HG02610 (cell line): ENCODE measurements around the gene NUDT2.
"Not testable (repeated sequence)": the region's sequence is repeated elsewhere in the genome, so short reads cannot be mapped to it uniquely, and the experiment has no call there.

ENCODE experiments used
- ATAC-seq: cut with Tn5 transposase; IDR thresholded peaks from one replicate; pipeline ENCODE4 v1.9.1; 2021; ENCODE audit warnings: mild to moderate bottlenecking, moderate library complexity; ENCODE audit not compliant: unreplicated experiment

Gene NUDT2

DNA sequence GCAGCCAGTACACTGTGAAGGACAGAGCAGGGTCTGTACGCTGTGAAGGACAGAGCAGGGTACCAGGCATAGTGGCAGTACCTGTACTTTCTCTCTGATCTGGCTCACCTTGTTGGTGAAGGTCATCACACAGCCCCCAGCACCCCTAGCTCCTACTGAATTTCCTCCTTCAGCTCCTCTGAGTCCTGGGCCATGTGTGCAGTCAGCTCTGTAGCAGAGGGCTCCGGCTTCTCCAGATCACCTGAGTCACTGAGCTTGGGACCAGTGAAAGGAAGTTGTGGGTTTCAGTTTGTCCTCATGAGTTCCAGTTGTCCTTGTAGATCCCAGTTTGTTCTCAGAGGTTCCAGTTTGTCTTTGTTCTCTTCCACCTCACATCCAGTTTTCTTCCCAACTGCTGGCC lies 5.5 kb downstream of the NUDT2 start:
- ATAC-seq, result no peak

DNA sequence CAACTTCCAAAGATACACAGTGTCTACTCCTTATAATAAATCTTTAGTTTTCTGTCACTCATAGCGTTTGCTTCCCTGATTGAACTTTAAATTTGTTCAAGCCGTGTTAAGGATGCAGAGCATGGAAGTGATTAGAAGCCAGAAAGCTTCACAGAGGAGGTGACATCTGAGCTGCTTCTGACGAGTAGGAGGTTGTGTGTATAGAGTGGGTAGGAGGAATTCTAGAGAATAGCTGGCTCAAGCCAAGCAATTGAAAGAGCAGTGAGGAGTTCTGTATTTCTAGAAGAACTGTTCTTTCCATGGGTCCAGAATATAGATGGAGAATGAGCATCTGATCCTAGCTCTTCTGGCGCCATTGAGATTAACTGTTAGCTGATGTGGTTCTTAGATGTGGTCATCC lies 6.0 kb downstream of the NUDT2 start:
- ATAC-seq, result no peak

DNA sequence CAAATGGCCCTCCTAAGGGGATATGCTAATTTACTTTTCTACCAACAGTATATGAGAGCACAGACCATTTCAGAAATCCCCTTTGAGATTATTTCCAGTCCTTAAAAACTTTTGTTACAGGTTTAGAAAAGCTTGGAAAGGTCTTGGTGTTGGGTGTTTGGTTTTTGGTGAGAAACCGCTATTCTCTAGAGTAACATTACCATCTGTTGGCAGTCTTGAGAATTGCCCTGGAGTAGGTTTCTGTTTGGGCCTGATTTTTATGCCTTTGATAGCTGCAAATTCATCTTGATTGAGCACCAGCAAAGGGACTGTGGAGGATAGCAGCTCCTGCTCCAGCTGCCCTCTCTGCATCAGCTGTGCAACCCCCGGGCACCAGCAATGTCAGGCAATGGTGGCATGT lies 8.0 kb downstream of the NUDT2 start:
- ATAC-seq, result no peak

DNA sequence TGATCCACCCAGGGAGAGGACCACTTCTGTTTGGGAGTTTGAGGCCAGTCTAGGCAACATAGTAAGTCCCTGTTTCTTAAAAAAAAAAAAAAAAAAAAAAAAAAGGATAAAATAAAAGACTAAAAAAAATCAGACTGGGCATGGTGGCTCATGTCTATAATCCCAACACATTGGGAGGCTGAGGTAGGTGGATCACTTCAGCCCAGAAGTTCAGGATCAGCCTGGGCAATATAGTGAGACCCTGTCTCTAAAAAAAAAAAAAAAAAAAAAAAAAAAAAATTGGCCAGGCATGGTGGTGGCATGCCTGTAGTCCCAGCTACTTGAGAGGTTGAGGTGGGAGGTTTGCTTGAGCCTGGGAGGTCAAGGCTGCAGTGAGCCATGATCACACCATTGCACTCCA lies 8.7 kb downstream of the NUDT2 start:
- not testable (repeated sequence) for ATAC-seq

DNA sequence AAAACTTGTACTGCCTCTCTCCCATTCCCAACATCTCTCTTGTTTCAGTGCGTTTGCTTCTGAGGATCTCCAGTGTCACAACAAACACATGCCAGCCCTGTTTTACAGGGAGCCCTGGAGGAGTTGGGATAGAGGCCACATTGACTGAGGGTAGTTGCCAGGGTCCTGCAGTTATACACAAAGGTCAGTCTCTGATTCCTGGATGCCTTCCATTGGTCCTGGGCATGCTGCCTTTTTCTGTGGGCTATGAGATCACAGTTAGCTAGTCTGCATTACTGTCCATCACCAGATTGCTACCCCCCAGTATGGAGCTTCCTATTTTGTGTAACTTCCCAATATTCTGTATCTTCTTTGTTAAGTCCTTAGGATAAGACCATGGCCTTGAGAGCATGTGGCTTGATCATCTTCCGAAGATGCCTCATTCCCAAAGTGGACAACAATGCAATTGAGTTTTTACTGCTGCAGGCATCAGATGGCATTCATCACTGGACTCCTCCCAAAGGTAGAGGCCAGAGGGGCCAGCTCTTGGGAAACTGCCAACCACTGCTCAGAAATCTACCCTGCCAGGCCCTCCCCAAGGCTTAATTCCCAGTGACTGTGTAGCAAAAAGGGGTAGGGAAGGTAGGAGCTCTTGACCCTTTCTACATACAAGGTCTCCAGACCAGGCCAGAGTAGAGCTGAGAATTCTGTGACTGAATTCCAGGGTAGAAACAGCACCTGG lies 9.5 kb downstream of the NUDT2 start:
- ATAC-seq, result no peak

DNA sequence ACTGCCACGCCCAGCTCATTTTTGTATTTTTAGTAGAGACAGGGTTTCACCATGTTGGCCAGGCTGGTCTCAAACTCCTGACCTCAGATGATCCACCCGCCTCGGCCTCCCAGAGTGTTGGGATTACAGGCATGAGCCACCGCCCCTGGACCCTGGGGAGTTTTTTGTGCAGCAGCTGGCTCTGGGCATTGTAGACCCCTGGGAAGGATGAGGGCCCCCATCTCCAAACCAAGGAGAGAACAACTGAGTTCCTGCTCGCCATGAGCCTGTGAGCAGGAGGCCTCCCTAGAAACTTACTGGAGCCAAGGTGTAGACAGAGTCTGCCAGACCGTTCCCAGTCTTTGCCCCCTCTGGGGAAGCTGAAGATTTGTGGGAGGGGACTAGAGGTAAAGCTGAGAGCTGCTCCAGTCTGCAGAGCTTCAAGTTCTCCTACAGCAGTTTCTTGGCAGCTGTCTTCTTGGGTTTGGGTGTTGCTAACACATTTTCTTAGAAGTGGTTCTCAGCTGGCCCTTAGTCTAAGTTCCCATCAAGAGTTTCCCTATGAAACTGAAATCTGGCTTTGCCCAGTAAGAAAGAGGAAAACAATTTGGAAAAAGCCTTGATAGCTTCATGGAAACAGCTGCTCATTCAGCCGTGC lies 12.4 kb downstream of the NUDT2 start:
- ATAC-seq, result no peak

DNA sequence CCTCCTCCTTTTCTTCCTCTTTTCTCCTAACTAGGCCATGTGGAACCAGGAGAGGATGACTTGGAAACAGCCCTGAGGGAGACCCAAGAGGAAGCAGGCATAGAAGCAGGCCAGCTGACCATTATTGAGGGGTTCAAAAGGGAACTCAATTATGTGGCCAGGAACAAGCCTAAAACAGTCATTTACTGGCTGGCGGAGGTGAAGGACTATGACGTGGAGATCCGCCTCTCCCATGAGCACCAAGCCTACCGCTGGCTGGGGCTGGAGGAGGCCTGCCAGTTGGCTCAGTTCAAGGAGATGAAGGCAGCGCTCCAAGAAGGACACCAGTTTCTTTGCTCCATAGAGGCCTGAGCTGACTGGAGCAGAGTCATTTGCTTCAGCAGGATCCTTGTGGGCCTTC lies 13.7 kb downstream of the NUDT2 start:
- no peak for ATAC-seq

DNA sequence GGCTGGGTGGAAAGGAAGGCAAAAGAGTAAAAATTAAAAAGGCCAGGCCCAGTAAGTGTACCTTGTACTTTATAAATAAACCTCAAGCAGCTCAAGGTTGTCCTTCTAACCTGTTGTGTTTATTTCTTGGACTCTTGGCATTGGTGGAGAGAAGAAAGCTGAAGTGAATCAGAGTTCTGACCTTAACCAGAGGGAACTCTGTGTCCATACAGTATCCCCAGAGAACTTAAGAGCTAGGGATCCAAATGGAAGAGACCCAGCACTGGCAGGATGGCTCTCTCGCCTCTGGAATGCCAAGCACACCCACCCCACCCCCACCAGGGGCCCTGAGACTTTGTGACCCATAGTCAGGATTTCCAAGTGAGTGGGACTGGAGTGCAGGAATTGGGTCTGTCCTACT lies 14.2 kb downstream of the NUDT2 start:
- no peak for ATAC-seq

DNA sequence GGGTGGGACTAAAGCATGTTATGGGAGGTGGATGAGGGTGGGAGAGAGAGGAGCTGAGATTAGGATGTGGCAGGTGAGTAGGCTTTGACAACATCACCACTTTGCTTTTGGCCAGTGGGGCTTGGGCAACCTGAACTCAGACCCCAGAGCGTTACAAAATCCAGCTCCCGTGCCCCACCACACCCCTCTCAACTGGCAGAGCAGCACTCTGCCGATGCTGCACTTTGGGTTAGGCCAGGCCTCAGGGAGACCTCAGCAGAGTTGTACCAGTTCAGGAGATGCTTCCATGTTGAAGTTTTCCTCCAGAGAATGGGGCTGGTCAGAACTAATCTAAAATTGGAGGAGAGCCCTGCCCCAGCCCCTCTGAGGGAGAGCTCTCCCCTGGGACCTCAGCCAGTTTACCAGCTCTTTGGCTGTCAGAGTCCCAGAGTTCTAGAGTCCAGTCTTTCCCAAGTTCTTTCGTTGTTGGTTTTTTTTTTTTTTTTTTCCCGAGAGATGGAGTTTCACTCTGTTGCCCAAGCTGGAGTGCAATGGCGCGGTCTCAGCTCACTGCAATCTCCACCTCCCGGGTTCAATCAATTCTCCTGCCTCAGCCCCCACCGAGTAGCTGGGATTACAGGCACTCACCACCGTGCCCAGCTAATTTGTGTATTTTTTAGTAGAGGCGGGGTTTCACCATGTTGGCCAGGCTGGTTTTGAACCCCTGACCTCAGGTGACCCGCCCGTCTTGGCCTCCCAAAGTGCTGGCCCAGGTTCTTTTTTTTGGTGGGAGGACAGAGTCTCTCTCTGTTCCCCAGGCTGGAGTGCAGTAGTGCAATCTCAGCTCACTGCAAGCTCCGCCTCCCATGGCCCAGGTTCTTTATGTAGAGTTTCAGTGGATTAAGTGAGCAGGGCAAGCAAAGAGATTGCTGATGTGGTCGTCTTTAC lies 17.8 kb downstream of the NUDT2 start:
- ATAC-seq, result no peak

DNA sequence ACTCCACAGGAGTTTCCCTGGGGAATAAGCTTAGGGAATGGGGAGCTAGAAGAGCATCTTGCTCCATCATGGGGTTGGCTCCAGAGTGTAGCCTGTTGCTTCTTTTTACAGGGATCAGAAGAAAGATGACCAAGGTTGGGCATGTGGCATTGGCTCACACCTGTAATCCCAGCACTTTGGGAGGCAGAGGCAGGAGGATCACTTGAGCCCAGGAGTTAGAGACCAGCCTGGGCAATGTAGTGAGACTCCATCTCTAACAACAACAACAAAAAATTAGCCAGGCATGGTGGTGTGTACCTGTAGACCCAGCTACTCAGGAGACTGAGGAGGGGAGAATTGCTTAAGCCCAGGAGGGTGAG lies 18.4 kb downstream of the NUDT2 start:
- ATAC-seq, result no peak

DNA sequence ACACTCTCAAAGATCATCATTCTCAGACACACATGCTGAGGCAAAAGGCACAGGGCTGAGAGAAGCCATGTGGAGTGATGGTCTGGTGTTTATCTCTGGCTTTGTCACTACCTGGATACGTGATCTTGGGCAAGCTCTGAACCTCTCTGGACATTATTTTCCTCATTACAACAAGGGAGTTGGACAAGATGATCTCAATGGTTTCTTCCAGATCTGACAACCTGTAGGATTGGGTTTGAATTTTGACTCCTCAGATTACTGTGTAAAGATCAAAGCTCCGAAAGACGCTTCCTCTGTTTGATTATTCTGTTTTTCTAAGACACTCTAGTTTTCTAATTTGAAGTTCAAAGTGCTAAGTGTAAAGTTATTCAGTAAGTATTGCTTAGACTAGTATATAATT lies 20.0 kb downstream of the NUDT2 start:
- no peak for ATAC-seq

DNA sequence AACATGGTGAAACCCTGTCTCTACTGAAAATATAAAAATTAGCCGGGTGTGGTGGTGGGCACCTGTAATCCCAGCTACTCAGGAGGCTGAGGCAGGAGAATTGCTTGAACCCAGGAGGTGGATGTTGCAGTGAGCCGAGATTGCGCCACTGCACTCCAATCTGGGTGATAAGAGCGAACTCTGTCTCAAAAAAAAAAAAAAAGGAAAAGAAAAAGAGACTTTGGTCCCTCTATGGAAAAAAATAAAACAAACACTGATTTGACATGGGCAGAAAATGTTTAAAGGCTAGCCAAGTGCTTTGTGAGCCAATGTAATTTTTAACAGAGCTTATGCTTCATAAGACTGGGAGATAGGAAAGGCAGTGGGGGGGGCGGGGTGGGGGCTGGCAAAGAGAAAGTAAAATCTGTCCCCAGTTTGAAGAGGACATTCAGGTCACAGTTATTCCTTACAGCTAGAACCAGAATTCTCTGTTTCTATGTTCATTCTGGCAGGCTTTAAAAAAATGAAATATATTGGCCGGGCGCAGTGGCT lies 22.8 kb downstream of the NUDT2 start:
- ATAC-seq, result not testable (repeated sequence)

DNA sequence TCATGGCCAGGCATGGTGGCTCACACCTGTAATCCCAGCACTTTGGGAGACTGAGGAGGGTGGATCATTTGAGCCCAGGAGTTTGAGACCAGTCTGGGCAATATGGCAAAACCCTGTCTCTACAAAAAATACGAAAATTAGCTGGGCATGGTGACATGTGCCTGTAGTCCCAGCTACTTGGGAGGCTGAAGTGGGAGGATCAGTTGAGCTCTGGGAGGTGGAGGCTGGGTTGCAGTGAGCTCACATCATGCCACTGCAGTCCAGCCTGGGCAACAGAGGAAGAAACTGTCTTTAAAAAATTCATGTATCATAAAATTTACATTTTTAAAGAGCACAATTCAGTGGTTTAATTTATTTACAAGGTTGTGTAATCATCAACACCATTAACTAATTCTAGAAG lies 23.6 kb downstream of the NUDT2 start:
- not testable (repeated sequence) for ATAC-seq

DNA sequence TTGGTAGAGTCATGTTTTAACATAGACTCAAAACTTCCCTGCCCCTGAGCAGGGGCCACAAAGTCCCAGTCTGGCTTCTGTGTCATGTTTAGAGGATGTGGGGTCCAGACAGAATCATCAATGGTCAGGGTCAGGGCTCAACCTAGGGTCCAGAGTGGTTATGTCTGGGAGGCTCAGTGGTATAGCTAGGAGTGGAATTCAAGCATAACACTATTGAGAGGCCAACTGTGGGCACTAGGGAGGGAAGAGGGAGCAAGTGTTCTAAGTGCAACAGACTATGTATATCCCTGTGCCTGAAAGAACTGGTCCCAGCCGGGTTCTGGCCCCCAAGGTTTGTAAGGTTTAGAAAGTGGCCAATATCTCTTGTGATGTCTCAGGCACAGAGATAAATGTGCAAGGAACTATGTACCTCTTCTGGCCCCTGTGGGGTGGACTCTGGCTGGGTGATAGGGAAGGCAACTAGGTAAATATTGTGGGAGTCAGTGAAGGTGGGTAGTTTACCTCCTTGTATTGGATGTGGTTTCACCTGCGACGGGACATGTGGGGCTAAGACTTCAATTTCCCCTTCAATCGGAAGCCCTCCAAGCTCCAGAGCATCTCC lies 33.3 kb downstream of the NUDT2 start:
- no peak for ATAC-seq

DNA sequence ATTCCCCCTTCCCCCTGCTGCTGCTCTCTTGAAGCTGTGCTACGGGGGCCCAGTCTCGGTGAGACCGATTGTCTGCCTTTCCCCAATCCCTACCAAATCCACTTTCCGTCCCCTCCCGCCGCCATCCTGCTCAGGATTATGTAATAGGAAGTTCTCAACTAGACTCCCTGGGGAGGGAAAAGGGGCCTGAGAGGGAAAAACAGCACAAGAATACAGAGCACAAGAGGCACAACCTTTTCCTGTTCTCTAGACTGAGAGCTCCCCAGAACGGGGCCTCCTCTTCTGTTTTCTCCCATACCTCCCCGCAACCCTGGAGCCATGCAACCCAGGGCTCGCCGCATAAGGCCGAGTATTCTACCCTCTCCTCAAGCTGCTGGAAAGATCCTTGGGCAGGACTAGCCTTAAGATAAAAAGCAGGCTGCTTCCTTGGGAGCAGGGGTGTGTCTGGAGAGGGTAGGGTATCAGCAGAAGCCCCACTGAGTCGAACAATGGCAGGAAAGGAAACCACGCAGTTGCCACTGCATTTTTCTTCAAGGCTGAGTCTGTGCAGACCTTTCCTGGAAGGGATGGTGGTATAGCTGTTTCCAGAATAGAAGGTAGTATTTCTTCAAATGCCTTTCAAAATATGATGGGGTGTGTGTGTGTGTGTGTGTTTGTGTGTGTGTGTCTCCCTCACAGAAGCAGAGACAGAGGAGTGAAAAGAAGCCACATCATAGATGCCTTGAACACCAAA lies 34.4 kb downstream of the NUDT2 start:
- no peak for ATAC-seq

DNA sequence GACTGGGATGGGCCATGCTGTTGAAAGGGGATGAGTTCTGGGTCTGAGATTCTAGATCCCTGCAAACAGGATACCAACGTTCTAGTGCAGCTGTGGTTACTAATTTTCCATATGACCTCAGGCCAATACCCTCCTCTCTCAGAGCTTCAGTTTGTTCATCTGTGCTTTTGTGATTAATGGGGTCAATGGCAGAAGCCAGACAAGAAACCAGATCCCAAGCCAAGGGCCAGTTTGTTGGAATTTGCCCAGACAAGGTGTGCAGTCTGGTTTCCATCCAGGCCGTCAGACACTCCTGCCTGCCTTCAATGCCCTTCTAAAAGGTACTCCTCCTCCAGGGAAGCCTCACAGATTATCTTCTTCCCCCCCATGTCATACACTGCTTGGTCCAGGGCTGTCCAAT lies 35.9 kb downstream of the NUDT2 start:
- ATAC-seq, result no peak

DNA sequence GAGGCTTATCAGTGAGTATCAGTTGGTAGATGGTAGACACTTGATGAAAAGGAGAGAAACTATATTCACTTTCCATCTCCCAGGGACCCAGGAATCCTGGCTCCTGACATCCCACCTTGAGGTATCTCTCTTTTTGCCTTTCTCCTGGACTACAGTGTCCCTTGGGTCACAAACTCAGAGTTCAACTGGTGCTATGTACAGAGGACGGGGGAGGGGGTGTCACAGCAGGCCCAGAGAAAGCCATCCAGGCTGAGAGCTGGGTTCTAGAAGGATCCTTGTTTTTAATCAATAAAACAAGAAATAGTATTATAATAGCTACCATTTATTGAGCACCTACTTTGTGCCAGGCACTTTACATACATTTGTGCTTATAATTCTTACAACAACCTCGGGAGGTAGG lies 37.0 kb downstream of the NUDT2 start:
- ATAC-seq, result no peak

DNA sequence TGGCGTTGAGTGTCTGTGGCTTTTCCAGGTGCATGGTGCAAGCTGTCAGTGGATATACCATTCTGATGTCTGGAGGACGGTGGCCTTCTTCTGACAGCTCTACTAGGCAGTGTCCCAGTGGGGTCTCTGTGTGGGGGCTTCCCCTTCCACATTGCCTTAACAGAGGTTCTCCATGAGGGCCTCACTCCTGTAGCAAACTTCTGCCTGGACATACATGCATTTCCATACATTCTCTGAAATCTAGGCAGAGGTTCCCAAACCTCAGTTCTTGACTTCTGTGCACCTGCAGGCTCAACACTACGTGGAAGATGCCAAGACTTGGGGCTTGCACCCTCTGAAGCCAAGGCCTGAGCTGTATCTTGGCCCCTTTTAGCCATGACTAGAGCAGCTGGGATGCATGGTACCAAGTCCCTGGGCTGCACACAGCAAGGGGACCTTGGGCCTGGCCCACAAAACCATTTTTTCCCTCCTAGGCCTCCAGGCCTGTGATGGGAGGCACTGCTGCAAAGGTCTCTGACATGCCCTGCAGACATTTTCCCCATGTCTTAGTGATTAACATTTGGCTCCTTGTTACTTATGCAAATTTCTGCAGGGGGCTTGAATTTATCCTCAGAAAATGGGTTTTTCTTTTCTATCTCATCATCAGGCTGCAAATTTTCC lies 38.5 kb downstream of the NUDT2 start:
- ATAC-seq, result not testable (repeated sequence)

DNA sequence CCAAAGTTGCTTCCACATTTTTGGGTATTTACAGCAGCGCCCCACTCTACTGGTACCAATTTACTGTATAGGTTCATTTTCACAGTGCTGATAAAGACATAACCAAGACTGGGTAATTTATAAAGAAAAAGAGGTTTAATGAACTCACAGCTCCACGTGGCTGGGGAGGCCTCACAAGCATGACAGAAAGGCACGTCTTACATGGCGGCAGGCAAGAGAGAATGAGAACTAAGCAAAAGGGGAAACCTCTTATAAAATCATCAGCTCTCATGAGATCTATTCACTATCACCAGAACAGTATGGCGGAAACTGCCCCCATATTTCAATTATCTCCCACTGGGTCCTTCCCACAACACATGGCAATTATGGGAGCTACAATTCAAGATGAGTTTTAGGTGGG lies 39.4 kb downstream of the NUDT2 start:
- not testable (repeated sequence) for ATAC-seq

DNA sequence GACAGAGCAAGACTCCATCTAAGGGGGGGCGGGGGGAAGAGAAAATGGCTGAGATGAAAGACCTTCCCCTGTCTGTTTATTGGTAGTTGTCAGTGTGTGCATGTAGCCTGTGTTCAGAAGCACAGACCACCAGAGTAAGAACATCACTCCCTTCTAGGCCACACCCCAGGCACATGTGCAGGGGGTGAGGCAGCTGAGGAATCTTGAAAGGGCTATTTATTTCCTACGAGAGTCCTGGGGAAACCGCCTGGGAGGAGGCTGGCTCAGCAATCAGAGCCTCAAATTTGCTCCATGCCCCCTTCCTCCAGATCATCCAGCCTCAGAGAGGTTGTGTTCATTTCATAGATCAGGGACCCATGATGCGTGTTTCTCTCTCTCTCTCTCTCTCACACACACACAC lies 40.3 kb downstream of the NUDT2 start:
- ATAC-seq, result no peak
